Osteocyte (in vitro differentiated cells): ENCODE measurements around the gene GANC. TPM values are rescaled to one million over a fixed set of nuclear protein-coding genes. Genes with fewer than 3 reads are reported as not detected.

Source experiments
- DNase-seq: peaks from one replicate; pipeline ENCODE4 v3.0.0; 2021; ENCODE audit warnings: mixed read lengths; ENCODE audit not compliant: unreplicated experiment; ENCODE audit errors: extremely low spot score
- H3K27ac Mint-ChIP-seq: one replicate; pipeline ENCODE4 v1.8.0; 2021; ENCODE audit warnings: mild to moderate bottlenecking, mixed read lengths; ENCODE audit not compliant: unreplicated experiment
- H3K27me3 Mint-ChIP-seq: one replicate; pipeline ENCODE4 v1.8.0; 2021; ENCODE audit warnings: mixed read lengths; ENCODE audit not compliant: unreplicated experiment
- H3K36me3 Mint-ChIP-seq: one replicate; pipeline ENCODE4 v1.8.0; 2021; ENCODE audit warnings: mixed read lengths; ENCODE audit not compliant: unreplicated experiment
- H3K4me1 Mint-ChIP-seq: one replicate; pipeline ENCODE4 v1.8.0; 2021; ENCODE audit warnings: mixed read lengths; ENCODE audit not compliant: unreplicated experiment
- H3K4me3 Mint-ChIP-seq: one replicate; pipeline ENCODE4 v1.8.0; 2021; ENCODE audit warnings: mild to moderate bottlenecking, moderate library complexity, mixed read lengths; ENCODE audit not compliant: unreplicated experiment
- H3K9me3 Mint-ChIP-seq: one replicate; pipeline ENCODE4 v1.8.0; 2021; ENCODE audit warnings: mixed read lengths; ENCODE audit not compliant: unreplicated experiment
- total RNA-seq: library from RNA; stranded (reverse); gene quantifications from 2 replicates; pipeline ENCODE4 v1.2.1, GENCODE V29; 2021
- TF ChIP-seq, protein P1 (sequence below): fragments of 200-600 bp; sonication (generic); IDR thresholded peaks from 2 replicates; pipeline ENCODE4 v1.5.0; 2021; ENCODE audit warnings: antibody characterized with exemption, mild to moderate bottlenecking, moderate library complexity

GANC gene
- total RNA-seq, 1 donor from 2014 or later = 34.0 TPM

- no peak for DNase-seq
- H3K27ac Mint-ChIP-seq = no peak overlapping the region
- H3K4me3 Mint-ChIP-seq = no peak overlapping the region
- TF ChIP-seq, protein P1, sequence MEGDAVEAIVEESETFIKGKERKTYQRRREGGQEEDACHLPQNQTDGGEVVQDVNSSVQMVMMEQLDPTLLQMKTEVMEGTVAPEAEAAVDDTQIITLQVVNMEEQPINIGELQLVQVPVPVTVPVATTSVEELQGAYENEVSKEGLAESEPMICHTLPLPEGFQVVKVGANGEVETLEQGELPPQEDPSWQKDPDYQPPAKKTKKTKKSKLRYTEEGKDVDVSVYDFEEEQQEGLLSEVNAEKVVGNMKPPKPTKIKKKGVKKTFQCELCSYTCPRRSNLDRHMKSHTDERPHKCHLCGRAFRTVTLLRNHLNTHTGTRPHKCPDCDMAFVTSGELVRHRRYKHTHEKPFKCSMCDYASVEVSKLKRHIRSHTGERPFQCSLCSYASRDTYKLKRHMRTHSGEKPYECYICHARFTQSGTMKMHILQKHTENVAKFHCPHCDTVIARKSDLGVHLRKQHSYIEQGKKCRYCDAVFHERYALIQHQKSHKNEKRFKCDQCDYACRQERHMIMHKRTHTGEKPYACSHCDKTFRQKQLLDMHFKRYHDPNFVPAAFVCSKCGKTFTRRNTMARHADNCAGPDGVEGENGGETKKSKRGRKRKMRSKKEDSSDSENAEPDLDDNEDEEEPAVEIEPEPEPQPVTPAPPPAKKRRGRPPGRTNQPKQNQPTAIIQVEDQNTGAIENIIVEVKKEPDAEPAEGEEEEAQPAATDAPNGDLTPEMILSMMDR = no peak
- no peaks in the 10 kb centered on the region for H3K9me3 Mint-ChIP-seq
- no peaks in the 10 kb centered on the region for H3K27me3 Mint-ChIP-seq
- peaks cover 9% of the 10 kb centered on the region for H3K36me3 Mint-ChIP-seq
- H3K4me1 Mint-ChIP-seq = no peaks in the 10 kb centered on the region
Measured at GRCh38 chr15:42405863-42406482, 133.0 kb downstream of the GANC start.

Other genes with a start within 250 kb of the GANC start
- gene PLA2G4D, start 178.6 kb upstream of the GANC start, total RNA-seq = not detected in 2 replicates
- gene PLA2G4F, start 116.6 kb upstream of the GANC start, total RNA-seq = not detected in 2 replicates
- 79.3 and 81.7 TPM in 2 replicates for gene VPS39, start 64.9 kb upstream of the GANC start, total RNA-seq
- 44.8 and 46.7 TPM in 2 replicates for gene TMEM87A, start 232 bp downstream of the GANC start, total RNA-seq
- gene CAPN3, start 86.3 kb downstream of the GANC start, total RNA-seq = 5.1 and 5.6 TPM in 2 replicates
- 59.6 and 59.7 TPM in 2 replicates for gene ZNF106, start 217.9 kb downstream of the GANC start, total RNA-seq
- 72.7 and 84.7 TPM in 2 replicates for gene SNAP23, start 222.4 kb downstream of the GANC start, total RNA-seq